Measurements from ENCODE around the gene PLD4.

Gene PLD4

GRCh38 chr14:104966981-104967385, 42.3 kb downstream of the PLD4 start:
- Histone ChIP-seq H3K9me3 (ENCODE audit: low read length) (no peaks in the 10 kb centered on the region), H3K9me2 (ENCODE audit: low read depth, low read length) (no peaks in the 10 kb centered on the region), H3K4me2 (ENCODE audit: low read length) (no peak overlapping the region), H3F3A (ENCODE audit: insufficient read depth, low read length) (no peaks in the 10 kb centered on the region), H3K79me2 (ENCODE audit: insufficient read depth, low read length) (no peaks in the 10 kb centered on the region), H3K27me3 (ENCODE audit: insufficient read depth, low read length) (peaks cover 16% of the 10 kb centered on the region), H2AFZ (ENCODE audit: low read length) (no peak overlapping the region), H3K27ac (ENCODE audit: low read depth, low read length, poor library complexity, severe bottlenecking) (no peak overlapping the region), H3K4me1 (ENCODE audit: insufficient read depth, low read length, severe bottlenecking) (peaks cover 11% of the 10 kb centered on the region), H4K20me1 (ENCODE audit: insufficient read depth, low read length) (no peaks in the 10 kb centered on the region), H3K36me3 (ENCODE audit: insufficient read depth, low read length) (no peaks in the 10 kb centered on the region), H3K9ac (ENCODE audit: low read length) (no peak overlapping the region), H3K4me3 (ENCODE audit: low read depth, low read length, poor library complexity, severe bottlenecking) (no peak overlapping the region)
- TF ChIP-seq CTCF (IDR thresholded peaks at IDR 0.05; ENCODE audit: low read length) (no peak), EZH2 (IDR thresholded peaks at IDR 0.05; ENCODE audit: borderline replicate concordance, low read length) (no peak)

GRCh38 chr14:104967386-104968152, 42.9 kb downstream of the PLD4 start:
- no peaks in the 10 kb centered on the region for H3K9me2 ChIP-seq (ENCODE audit: low read depth, low read length)
- H3K36me3 ChIP-seq (ENCODE audit: insufficient read depth, low read length) = no peaks in the 10 kb centered on the region
- no peak overlapping the region for H3K9ac ChIP-seq (ENCODE audit: low read length)
- no peak overlapping the region for H3K4me3 ChIP-seq (ENCODE audit: low read depth, low read length, poor library complexity, severe bottlenecking)
- H2AFZ ChIP-seq (ENCODE audit: low read length) = no peak overlapping the region
- no peaks in the 10 kb centered on the region for H3K79me2 ChIP-seq (ENCODE audit: insufficient read depth, low read length)
- no peak for TF ChIP-seq EZH2 (IDR thresholded peaks at IDR 0.05; ENCODE audit: borderline replicate concordance, low read length)
- no peak for TF ChIP-seq CTCF (IDR thresholded peaks at IDR 0.05; ENCODE audit: low read length)
- no peaks in the 10 kb centered on the region for H4K20me1 ChIP-seq (ENCODE audit: insufficient read depth, low read length)
- H3K27ac ChIP-seq (ENCODE audit: low read depth, low read length, poor library complexity, severe bottlenecking) = no peak overlapping the region
- peaks cover 11% of the 10 kb centered on the region for H3K4me1 ChIP-seq (ENCODE audit: insufficient read depth, low read length, severe bottlenecking)
- H3F3A ChIP-seq (ENCODE audit: insufficient read depth, low read length) = no peaks in the 10 kb centered on the region
- H3K9me3 ChIP-seq (ENCODE audit: low read length) = no peaks in the 10 kb centered on the region
- H3K27me3 ChIP-seq (ENCODE audit: insufficient read depth, low read length) = peaks cover 16% of the 10 kb centered on the region
- no peak overlapping the region for H3K4me2 ChIP-seq (ENCODE audit: low read length)

GRCh38 chr14:104968153-104968527, 43.5 kb downstream of the PLD4 start:
- no peak overlapping the region for H3K9ac ChIP-seq (ENCODE audit: low read length)
- no peaks in the 10 kb centered on the region for H3K79me2 ChIP-seq (ENCODE audit: insufficient read depth, low read length)
- no peaks in the 10 kb centered on the region for H3K9me2 ChIP-seq (ENCODE audit: low read depth, low read length)
- peaks cover 11% of the 10 kb centered on the region for H3K4me1 ChIP-seq (ENCODE audit: insufficient read depth, low read length, severe bottlenecking)
- no peak overlapping the region for H2AFZ ChIP-seq (ENCODE audit: low read length)
- H3K4me2 ChIP-seq (ENCODE audit: low read length) = no peak overlapping the region
- no peak for TF ChIP-seq CTCF (IDR thresholded peaks at IDR 0.05; ENCODE audit: low read length)
- no peak for TF ChIP-seq EZH2 (IDR thresholded peaks at IDR 0.05; ENCODE audit: borderline replicate concordance, low read length)
- H3K36me3 ChIP-seq (ENCODE audit: insufficient read depth, low read length) = no peaks in the 10 kb centered on the region
- H3K9me3 ChIP-seq (ENCODE audit: low read length) = no peaks in the 10 kb centered on the region
- H3K4me3 ChIP-seq (ENCODE audit: low read depth, low read length, poor library complexity, severe bottlenecking) = no peak overlapping the region
- peaks cover 16% of the 10 kb centered on the region for H3K27me3 ChIP-seq (ENCODE audit: insufficient read depth, low read length)
- H3F3A ChIP-seq (ENCODE audit: insufficient read depth, low read length) = no peaks in the 10 kb centered on the region
- H3K27ac ChIP-seq (ENCODE audit: low read depth, low read length, poor library complexity, severe bottlenecking) = no peak overlapping the region
- no peaks in the 10 kb centered on the region for H4K20me1 ChIP-seq (ENCODE audit: insufficient read depth, low read length)

Data from OCI-LY1 (cell line).